Testis (tissue), 3 donors: ENCODE data around the gene HTR3A. TPM values are rescaled to one million over a fixed set of nuclear protein-coding genes. Genes with fewer than 3 reads are reported as not detected.

Experiments
- DNase-seq: peaks from one replicate; pipeline ENCODE4 v3.0.0-alpha.2; 2019
- H3K27ac ChIP-seq, 2 donors: fragments of 200-600 bp; sonication (generic); one replicate each; pipeline ENCODE4 v1.5.1; 2019
- H3K27me3 ChIP-seq: fragments of 200-600 bp; sonication (generic); one replicate; pipeline ENCODE4 v1.5.1; 2019
- H3K36me3 ChIP-seq: fragments of 200-600 bp; sonication (generic); one replicate; pipeline ENCODE4 v1.5.1; 2017; ENCODE audit warnings: low read depth; ENCODE audit errors: missing control alignments
- H3K4me1 ChIP-seq: fragments of 200-600 bp; sonication (generic); one replicate; pipeline ENCODE4 v1.5.1; 2019
- H3K4me3 ChIP-seq, 2 donors: fragments of 200-600 bp; sonication (generic); one replicate each; pipeline ENCODE4 v1.5.1; 2017 to 2019
- H3K9me3 ChIP-seq: fragments of 200-600 bp; sonication (generic); one replicate; pipeline ENCODE4 v1.5.1; 2017
- POLR2A ChIP-seq: fragments of 450-650 bp; IDR thresholded peaks from one replicate; pipeline ENCODE4 v1.6.1; 2017; ENCODE audit warnings: antibody characterized with exemption, mild to moderate bottlenecking, moderate library complexity
- WGBS, 2 donors: methylation state at CpG; one replicate each; pipeline ENCODE4 v1.1.5; 2018; 5-methylcytosine and 5-hydroxymethylcytosine counted together
- intact Hi-C: fragments of 100-400 bp; cut with DNase I; formaldehyde crosslinking; loops from one replicate; pipeline ENCODE4 v1.15.1; 2023; ENCODE audit warnings: low total_unique reads
- polyA plus RNA-seq: library from polyadenylated mRNA; stranded (reverse); fragments of 350-450 nt; fragmentation: Illumina TruSeq; extraction: RNeasy Lipid Tissue Mini Kit (QIAGEN cat#74804); gene quantifications from one replicate; pipeline ENCODE4 v1.2.3, GENCODE V29; 2014; ENCODE audit warnings: low read depth, low replicate concordance; ENCODE audit not compliant: insufficient read depth
- total RNA-seq, 2 donors: library from RNA; depleted of rRNA; stranded (reverse); fragments of >200 nt; gene quantifications; one replicate each; pipeline ENCODE4 v1.2.3, GENCODE V29; 2016
- TF ChIP-seq, protein P1 (sequence below), 3 experiments: fragments of 450-650 bp in 2 of 3; fragments of 200-600 bp in 1 of 3; sonication (generic) in 1 of 3; IDR thresholded peaks; one replicate each; pipeline ENCODE4 v1.5.1; 2016 to 2019; ENCODE audit warnings: antibody characterized with exemption in 3 of 3, mild to moderate bottlenecking in 2 of 3, moderate library complexity in 1 of 3

HTR3A gene
- total and polyA plus RNA-seq, 3 donors from 2014 or later, result 0.29 to 0.81 (median 0.39) TPM

GRCh38 chr11:113954235-113954634, 20.7 kb upstream of the HTR3A start:
- intact Hi-C loops, result no loop called here
- TF ChIP-seq, protein P1, sequence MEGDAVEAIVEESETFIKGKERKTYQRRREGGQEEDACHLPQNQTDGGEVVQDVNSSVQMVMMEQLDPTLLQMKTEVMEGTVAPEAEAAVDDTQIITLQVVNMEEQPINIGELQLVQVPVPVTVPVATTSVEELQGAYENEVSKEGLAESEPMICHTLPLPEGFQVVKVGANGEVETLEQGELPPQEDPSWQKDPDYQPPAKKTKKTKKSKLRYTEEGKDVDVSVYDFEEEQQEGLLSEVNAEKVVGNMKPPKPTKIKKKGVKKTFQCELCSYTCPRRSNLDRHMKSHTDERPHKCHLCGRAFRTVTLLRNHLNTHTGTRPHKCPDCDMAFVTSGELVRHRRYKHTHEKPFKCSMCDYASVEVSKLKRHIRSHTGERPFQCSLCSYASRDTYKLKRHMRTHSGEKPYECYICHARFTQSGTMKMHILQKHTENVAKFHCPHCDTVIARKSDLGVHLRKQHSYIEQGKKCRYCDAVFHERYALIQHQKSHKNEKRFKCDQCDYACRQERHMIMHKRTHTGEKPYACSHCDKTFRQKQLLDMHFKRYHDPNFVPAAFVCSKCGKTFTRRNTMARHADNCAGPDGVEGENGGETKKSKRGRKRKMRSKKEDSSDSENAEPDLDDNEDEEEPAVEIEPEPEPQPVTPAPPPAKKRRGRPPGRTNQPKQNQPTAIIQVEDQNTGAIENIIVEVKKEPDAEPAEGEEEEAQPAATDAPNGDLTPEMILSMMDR (IDR thresholded peaks at IDR 0.05), result no peak
- no peak for TF ChIP-seq POLR2A
- 65 to 69% methylated on average over 6 of the region's 6 CpGs for WGBS, 2 donors

DNA sequence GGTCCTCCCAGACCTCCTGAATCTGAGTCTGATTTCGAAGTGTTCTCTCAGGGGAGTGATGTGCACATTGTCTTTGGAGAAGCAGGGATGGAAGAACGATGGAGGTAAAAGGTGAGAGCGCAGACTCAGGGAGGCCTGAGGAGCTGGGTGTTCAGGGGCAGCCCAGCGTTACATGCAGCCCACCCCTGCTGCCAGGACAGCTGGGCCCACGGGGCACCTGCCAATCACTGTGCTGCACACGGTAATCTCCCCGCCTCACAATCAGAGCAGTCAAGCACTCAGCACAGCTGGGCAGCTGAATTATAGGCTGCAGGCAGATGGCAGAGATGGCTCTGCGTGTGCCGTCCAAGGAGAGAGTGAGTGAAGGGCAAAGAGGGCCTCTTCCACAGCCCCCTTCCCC, 17.9 kb upstream of the HTR3A start:
- 64 to 68% methylated on average over 7 to 9 of the region's 9 CpGs for WGBS, 2 donors
- no peaks in the 10 kb centered on the region for H3K27me3 ChIP-seq
- DNase-seq, result no peak

More at GRCh38 chr11:113954235-113954634, 20.7 kb upstream of the HTR3A start:
- no peak overlapping the region for H3K27ac ChIP-seq
- H3K36me3 ChIP-seq, result no peaks in the 10 kb centered on the region
- H3K4me1 ChIP-seq, result no peaks in the 10 kb centered on the region
- H3K4me3 ChIP-seq, result no peak overlapping the region
- DNase-seq, result no peak
- H3K27me3 ChIP-seq, result no peaks in the 10 kb centered on the region
- H3K9me3 ChIP-seq, result no peaks in the 10 kb centered on the region

DNA sequence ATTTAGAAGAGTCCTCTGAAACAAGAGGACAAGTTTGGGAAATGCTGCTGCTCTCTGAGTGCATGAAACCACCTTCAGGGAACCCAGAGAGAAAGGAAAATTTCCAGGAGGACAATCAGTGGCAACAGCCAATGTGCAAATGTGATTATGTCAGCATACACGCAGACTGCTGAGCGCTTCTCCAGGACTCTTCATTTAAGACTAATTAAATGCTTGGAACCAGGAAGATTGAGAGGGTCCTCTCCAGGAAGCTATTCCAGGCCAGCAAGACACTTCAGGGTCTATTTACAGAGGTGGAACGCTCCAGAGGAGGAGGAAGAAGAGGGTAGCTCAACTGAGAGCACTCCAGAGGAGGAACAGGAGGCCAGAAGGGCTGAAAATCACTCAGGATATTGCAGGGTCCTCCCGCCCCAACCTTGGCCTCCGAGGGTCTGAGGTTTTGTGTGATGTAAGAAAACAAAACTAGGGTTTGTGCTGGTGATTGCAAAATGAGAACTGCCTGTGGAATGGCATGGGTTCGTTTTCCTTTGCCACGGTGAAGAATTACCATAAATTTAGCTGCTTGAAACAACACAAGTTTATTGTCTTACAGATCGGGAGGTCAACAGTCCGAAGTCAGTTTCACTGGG, 14.1 kb upstream of the HTR3A start:
- Histone ChIP-seq H3K4me3 (no peak overlapping the region), H3K27me3 (no peaks in the 10 kb centered on the region), H3K27ac (no peak overlapping the region), H3K9me3 (no peaks in the 10 kb centered on the region), H3K36me3 (no peaks in the 10 kb centered on the region), H3K4me1 (no peaks in the 10 kb centered on the region)
- WGBS, 2 donors, result 49 to 51% methylated on average over 9 of the region's 9 CpGs
- intact Hi-C loops, result no loop called here
- no peak for DNase-seq
- no peak for TF ChIP-seq POLR2A
- TF ChIP-seq, protein P1 (IDR thresholded peaks at IDR 0.05), result no peak

More for the DNA sequence above, 17.9 kb upstream of the HTR3A start:
- Histone ChIP-seq H3K27ac (no peak overlapping the region), H3K36me3 (no peaks in the 10 kb centered on the region), H3K9me3 (no peaks in the 10 kb centered on the region), H3K4me1 (no peaks in the 10 kb centered on the region), H3K4me3 (no peak overlapping the region)
- intact Hi-C loops, result no loop called here
- TF ChIP-seq, protein P1 (IDR thresholded peaks at IDR 0.05), result no peak

DNA sequence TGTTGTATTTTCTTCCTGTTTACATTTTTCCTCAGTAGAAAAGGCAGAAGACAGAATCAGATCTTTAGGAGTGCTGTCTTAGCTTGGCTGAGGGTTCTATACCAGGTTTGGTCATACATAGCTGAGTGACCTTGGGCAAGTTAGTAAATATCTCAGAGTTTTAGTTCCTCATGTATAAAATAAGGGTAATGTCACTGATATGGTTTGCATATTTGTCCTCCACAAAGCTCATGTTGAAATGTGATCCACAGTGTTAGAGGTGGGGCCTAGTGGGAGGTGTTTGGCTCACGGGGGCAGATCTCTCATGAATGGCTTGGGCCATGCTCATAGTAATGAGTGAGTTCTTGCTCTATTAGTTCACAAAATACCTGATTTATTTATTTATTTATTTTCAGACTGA, 7.5 kb upstream of the HTR3A start:
- 40 to 61% methylated on average over 1 of the region's 1 CpG for WGBS, 2 donors
- H3K27ac ChIP-seq, result no peak overlapping the region
- DNase-seq, result no peak
- no peaks in the 10 kb centered on the region for H3K4me1 ChIP-seq
- no peaks in the 10 kb centered on the region for H3K27me3 ChIP-seq
- H3K9me3 ChIP-seq, result no peaks in the 10 kb centered on the region
- TF ChIP-seq, protein P1 (IDR thresholded peaks at IDR 0.05), result no peak
- TF ChIP-seq POLR2A, result no peak
- intact Hi-C loops, result no loop called here
- H3K36me3 ChIP-seq, result no peaks in the 10 kb centered on the region
- no peak overlapping the region for H3K4me3 ChIP-seq
